Measurements from ENCODE around the gene PLPP3. TPM values are rescaled to one million over a fixed set of nuclear protein-coding genes. Genes with fewer than 3 reads are reported as not detected.

Gene PLPP3
- total RNA-seq, 4 donors from 2014 or later = 16.5 to 116 (median 33.5) TPM

- Histone ChIP-seq H3K36me3 (peaks cover 0 to 33% (median 7%) of the 10 kb centered on the region in 3 donors), H3K9me3 (no peaks in the 10 kb centered on the region), H3K4me3 (no peak overlapping the region), H3K27ac (peak overlapping the region in 3 of 4 donors; percentile 28 to 58 (median 51)), H3K4me1 (peaks cover 9 to 82% (median 33%) of the 10 kb centered on the region in 3 donors), H3K27me3 (no peaks in the 10 kb centered on the region)
- WGBS, 2 donors = 48 to 65% methylated on average over 8 of the region's 8 CpGs
- no peak for TF ChIP-seq POLR2A (IDR thresholded peaks at IDR 0.05)
- TF ChIP-seq CTCF (IDR thresholded peaks at IDR 0.05) = no peak
- intact Hi-C loops (cut with DNase I) = no loop called here
- DNase-seq = no peak
These were observed 51.6 kb downstream of the PLPP3 start for GRCh38 chr1:56527548-56528302.

- peaks cover 0 to 38% (median 7%) of the 10 kb centered on the region in 3 donors for H3K36me3 ChIP-seq
These were observed 52.7 kb downstream of the PLPP3 start for GRCh38 chr1:56526571-56527174.

GRCh38 chr1:56525489-56526041 lies 53.8 kb downstream of the PLPP3 start:
- intact Hi-C loops (cut with DNase I) = no loop called here
- peaks cover 0 to 37% (median 7%) of the 10 kb centered on the region in 3 donors for H3K36me3 ChIP-seq
- H3K4me3 ChIP-seq = no peak overlapping the region
- peak; percentile 14 for DNase-seq
- peaks cover 9 to 74% (median 33%) of the 10 kb centered on the region in 3 donors for H3K4me1 ChIP-seq
- no peaks in the 10 kb centered on the region for H3K27me3 ChIP-seq
- 59 to 63% methylated on average over 3 to 4 of the region's 4 CpGs for WGBS, 2 donors
- no peak for TF ChIP-seq CTCF (IDR thresholded peaks at IDR 0.05)
- no peak for TF ChIP-seq POLR2A (IDR thresholded peaks at IDR 0.05)
- H3K9me3 ChIP-seq = no peaks in the 10 kb centered on the region
- H3K27ac ChIP-seq = peak overlapping the region in 2 of 4 donors; percentile 20 to 58

More at GRCh38 chr1:56526571-56527174, 52.7 kb downstream of the PLPP3 start:
- Histone ChIP-seq H3K4me3 (no peak overlapping the region), H3K27ac (peak overlapping the region in 2 of 4 donors; percentile 51 to 58), H3K9me3 (no peaks in the 10 kb centered on the region), H3K27me3 (no peaks in the 10 kb centered on the region), H3K4me1 (peaks cover 9 to 77% (median 33%) of the 10 kb centered on the region in 3 donors)
- intact Hi-C loops (cut with DNase I) = no loop called here
- no peak for DNase-seq
- TF ChIP-seq POLR2A (IDR thresholded peaks at IDR 0.05) (no peak), CTCF (IDR thresholded peaks at IDR 0.05) (no peak)
- 26 to 30% methylated on average over 5 of the region's 5 CpGs for WGBS, 2 donors

- intact Hi-C loops (cut with DNase I) = no loop called here
- peaks cover 0 to 46% (median 7%) of the 10 kb centered on the region in 3 donors for H3K36me3 ChIP-seq
- TF ChIP-seq CTCF (IDR thresholded peaks at IDR 0.05) = no peak
- no peak for TF ChIP-seq POLR2A (IDR thresholded peaks at IDR 0.05)
- H3K4me3 ChIP-seq = no peak overlapping the region
- H3K27ac ChIP-seq = no peak overlapping the region
- WGBS, 2 donors = 92 to 96% methylated on average over 9 to 11 of the region's 11 CpGs
- no peaks in the 10 kb centered on the region for H3K27me3 ChIP-seq
- DNase-seq = no peak
- H3K9me3 ChIP-seq = no peaks in the 10 kb centered on the region
- H3K4me1 ChIP-seq = peaks cover 9 to 80% (median 33%) of the 10 kb centered on the region in 3 donors
These were observed 55.1 kb downstream of the PLPP3 start for GRCh38 chr1:56524263-56524662.

- 62 to 67% methylated on average over 5 of the region's 5 CpGs for WGBS, 2 donors
- no peaks in the 10 kb centered on the region for H3K27me3 ChIP-seq
- H3K9me3 ChIP-seq = no peaks in the 10 kb centered on the region
- no peak for DNase-seq
- no peak overlapping the region for H3K4me3 ChIP-seq
- intact Hi-C loops (cut with DNase I) = no loop called here
- peaks cover 9 to 72% (median 18%) of the 10 kb centered on the region in 3 donors for H3K4me1 ChIP-seq
- TF ChIP-seq POLR2A (IDR thresholded peaks at IDR 0.05) (no peak), CTCF (IDR thresholded peaks at IDR 0.05) (no peak)
- H3K36me3 ChIP-seq = peaks cover 0 to 53% (median 7%) of the 10 kb centered on the region in 3 donors
- no peak overlapping the region for H3K27ac ChIP-seq
These were observed 56.7 kb downstream of the PLPP3 start for GRCh38 chr1:56522680-56523079.

All from esophagus squamous epithelium (tissue), 5 donors.